ENCODE data around the gene GTPBP3. TPM values are rescaled to one million over a fixed set of nuclear protein-coding genes. Genes with fewer than 3 reads are reported as not detected.

The GTPBP3 gene
- total and polyA plus RNA-seq, 2 of the 13 experiments (the other 11 are each of a cell fraction or from before 2014, with no cell fraction given): 17.5 to 30.0 TPM

GRCh38 chr19:17327654-17328516 is 9.5 kb upstream of the GTPBP3 start:
- no peak overlapping the region for H3K4me2 ChIP-seq (ENCODE audit: low read depth, low read length)
- intact Hi-C loops (cut with micrococcal nuclease; ENCODE audit: unreplicated experiment) (no loop called here), in situ Hi-C loops (cut with HindIII; ENCODE audit: extremely low pct_ligation_motif_present, low pct_unique_long_range_greater_than_20kb) (no loop called here)
- H3K36me3 ChIP-seq (replicated peaks in 1 of 2; ENCODE audit: control insufficient read depth in 1 of 2, insufficient read depth in 2 of 2, low read length in 2 of 2): no peaks in the 10 kb centered on the region
- ATAC-seq (peak; percentile 7; the same call in 2 of the 3 replicates), FAIRE-seq (no peak), DNase-seq (ENCODE audit: low spot score) (peak; percentile 13)
- no peak overlapping the region for H3K4me3 ChIP-seq (replicated peaks in 1 of 3; ENCODE audit: insufficient read depth in 1 of 3, low read depth in 2 of 3, low read length in 3 of 3)
- BruUV-seq (replicated peaks): no TSS peak
- WGBS (ENCODE audit: low lambda C conversion rate): 80% methylated on average over 48 of the region's 64 CpGs
- H4K20me1 ChIP-seq (ENCODE audit: insufficient read depth, low read length): no peaks in the 10 kb centered on the region
- H2AFZ ChIP-seq (ENCODE audit: low read length): no peak overlapping the region
- H3K4me1 ChIP-seq (ENCODE audit: insufficient read depth, low read length): peaks cover 16% of the 10 kb centered on the region
- H3K27me3 ChIP-seq (ENCODE audit: control insufficient read depth in 1 of 2, insufficient read depth in 2 of 2, low read length in 2 of 2): no peaks in the 10 kb centered on the region
- TF ChIP-seq WIZ (CRISPR knock-in tag; IDR thresholded peaks at IDR 0.05): no peak
- 0 out of 2 replicates have a peak, but pooled peaks have one; percentile 36 for TF ChIP-seq ZSCAN22 (CRISPR knock-in tag; IDR thresholded peaks at IDR 0.05)
- TF ChIP-seq ZFX (CRISPR knock-in tag; IDR thresholded peaks at IDR 0.05; ENCODE audit: low read depth): peak; percentile 24; the same call in 1 of the 2 replicates
- no peak for TF ChIP-seq RARG (CRISPR knock-in tag; IDR thresholded peaks at IDR 0.05; ENCODE audit: low read depth)
- TF ChIP-seq ZFY (CRISPR knock-in tag; IDR thresholded peaks at IDR 0.05): peak; percentile 25; the same call in 1 of the 2 replicates
- no peak overlapping the region for H3K27ac ChIP-seq (ENCODE audit: extremely low read length, insufficient read depth, low read length)
- no peaks in the 10 kb centered on the region for H3K79me2 ChIP-seq (ENCODE audit: insufficient read depth, low read length)
- H3K9ac ChIP-seq (ENCODE audit: insufficient read depth, low read depth, low read length): no peak overlapping the region
- ChIA-PET CTCF (ENCODE audit: low intra/inter-chr PET ratio, low total read pairs) (no interaction called here), POLR2A (interaction anchor here (0.9 kb wide), 1 partner anchor 19 kb away, joined by 3 read pairs; the partner anchor contains the start of gene DDA1)
- H3K9me3 ChIP-seq (ENCODE audit: low read length): no peaks in the 10 kb centered on the region

- Histone ChIP-seq H3K4me2 (ENCODE audit: low read depth, low read length) (no peak overlapping the region), H3K4me3 (replicated peaks in 1 of 3; ENCODE audit: insufficient read depth in 1 of 3, low read depth in 2 of 3, low read length in 3 of 3) (no peak overlapping the region), H3K9ac (ENCODE audit: insufficient read depth, low read depth, low read length) (no peak overlapping the region), H3K79me2 (ENCODE audit: insufficient read depth, low read length) (no peaks in the 10 kb centered on the region), H3K4me1 (ENCODE audit: insufficient read depth, low read length) (peaks cover 22% of the 10 kb centered on the region), H3K9me3 (ENCODE audit: low read length) (no peaks in the 10 kb centered on the region), H2AFZ (ENCODE audit: low read length) (no peak overlapping the region), H4K20me1 (ENCODE audit: insufficient read depth, low read length) (no peaks in the 10 kb centered on the region), H3K36me3 (replicated peaks in 1 of 2; ENCODE audit: control insufficient read depth in 1 of 2, insufficient read depth in 2 of 2, low read length in 2 of 2) (no peaks in the 10 kb centered on the region), H3K27me3 (ENCODE audit: control insufficient read depth in 1 of 2, insufficient read depth in 2 of 2, low read length in 2 of 2) (no peaks in the 10 kb centered on the region), H3K27ac (ENCODE audit: extremely low read length, insufficient read depth, low read length) (no peak overlapping the region)
- ATAC-seq (no peak), DNase-seq (ENCODE audit: low spot score) (no peak), FAIRE-seq (no peak)
- ChIA-PET POLR2A (no interaction called here), CTCF (ENCODE audit: low intra/inter-chr PET ratio, low total read pairs) (no interaction called here)
- TF ChIP-seq ZNF768 (CRISPR knock-in tag; IDR thresholded peaks at IDR 0.05): 0 out of 2 replicates have a peak, but pooled peaks have one; percentile 12
- TF ChIP-seq PAXIP1 (CRISPR knock-in tag; conservative IDR thresholded peaks at IDR 0.05): no peak
- TF ChIP-seq ZNF563 (CRISPR knock-in tag; IDR thresholded peaks at IDR 0.05): no peak
- TF ChIP-seq ZNF414 (CRISPR knock-in tag; IDR thresholded peaks at IDR 0.05): no peak
- no peak for TF ChIP-seq EHMT2 (IDR thresholded peaks at IDR 0.05; ENCODE audit: borderline replicate concordance, low read depth, low read length)
- no peak for TF ChIP-seq ZNF121 (CRISPR knock-in tag; IDR thresholded peaks at IDR 0.05)
- in situ Hi-C loops (cut with HindIII; ENCODE audit: extremely low pct_ligation_motif_present, low pct_unique_long_range_greater_than_20kb): no loop called here
- 98% methylated on average over 79 of the region's 94 CpGs for WGBS (ENCODE audit: low lambda C conversion rate)
- no TSS peak for BruUV-seq (replicated peaks)
- intact Hi-C loops (cut with micrococcal nuclease; ENCODE audit: unreplicated experiment): no loop called here
Observed at GRCh38 chr19:17328517-17329365, 8.6 kb upstream of the GTPBP3 start.
